ENCODE results near the gene GART.
"Not testable (repeated sequence)": the region's sequence is repeated elsewhere in the genome, so short reads cannot be mapped to it uniquely, and the experiment has no call there.

Gene GART

DNA sequence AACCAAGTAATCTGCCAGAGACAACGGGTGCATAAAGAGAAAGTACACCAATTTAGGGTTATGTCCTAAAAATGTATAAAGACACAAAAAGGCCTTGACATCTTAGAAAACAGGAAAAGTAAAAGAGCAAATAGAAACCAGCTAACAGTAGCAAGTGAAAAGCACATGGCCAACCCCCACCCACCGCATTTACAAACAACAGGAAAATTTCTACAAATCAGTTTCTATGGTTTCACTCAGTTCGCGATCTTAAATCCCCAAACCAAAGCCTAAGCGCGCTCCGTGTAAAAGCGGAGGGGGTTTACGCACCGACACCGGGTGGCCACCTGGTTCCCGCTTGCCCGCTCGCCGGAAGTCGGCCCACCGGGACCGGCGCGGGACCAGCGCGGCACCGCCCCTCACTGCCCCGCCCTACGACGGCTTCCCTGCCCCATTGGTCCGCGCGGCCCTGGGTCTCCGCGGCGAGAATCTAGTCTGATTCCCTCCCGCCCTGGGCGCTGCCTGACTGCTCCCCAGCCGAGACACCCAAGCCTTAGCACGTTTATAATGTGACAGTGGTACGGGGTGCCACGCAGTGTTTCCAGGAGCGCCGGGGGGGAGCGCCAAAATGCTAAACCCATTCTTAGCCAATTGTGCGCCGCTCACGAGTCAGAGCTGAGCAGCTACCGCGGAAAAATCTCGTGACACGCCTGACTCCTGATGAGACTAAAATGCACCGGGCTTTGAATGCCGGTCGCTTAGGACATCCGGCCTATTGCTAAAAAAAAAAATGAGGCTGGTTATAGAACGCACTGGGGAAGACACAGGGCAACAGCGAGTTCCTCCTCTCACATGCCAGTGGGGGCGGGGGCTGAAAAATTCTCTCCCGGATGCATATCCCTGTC is at the start of gene GART:
Gene GART (minus strand): TSS at position 362 of the 884 bp plus-strand sequence. CDS start 2,802 bp downstream, outside the sequence.
- peak within 1 kb of the TSS; percentile 92 for H3K4me3 ChIP-seq
- peaks cover 45% of the 10 kb centered on the region for H3K36me3 ChIP-seq (replicated peaks)
- H3K27me3 ChIP-seq (ENCODE audit: low read depth), result no peaks in the 10 kb centered on the region
- peaks cover 18% of the 10 kb centered on the region for H3K4me1 ChIP-seq
- peak; percentile 77 to 92 for DNase-seq (ENCODE audit: low spot score in 2 of 2)
- H3K9me3 ChIP-seq, result no peaks in the 10 kb centered on the region
- in situ Hi-C loops (cut with MboI; ENCODE audit: low sequenced_read_pairs), result no loop called here

DNA sequence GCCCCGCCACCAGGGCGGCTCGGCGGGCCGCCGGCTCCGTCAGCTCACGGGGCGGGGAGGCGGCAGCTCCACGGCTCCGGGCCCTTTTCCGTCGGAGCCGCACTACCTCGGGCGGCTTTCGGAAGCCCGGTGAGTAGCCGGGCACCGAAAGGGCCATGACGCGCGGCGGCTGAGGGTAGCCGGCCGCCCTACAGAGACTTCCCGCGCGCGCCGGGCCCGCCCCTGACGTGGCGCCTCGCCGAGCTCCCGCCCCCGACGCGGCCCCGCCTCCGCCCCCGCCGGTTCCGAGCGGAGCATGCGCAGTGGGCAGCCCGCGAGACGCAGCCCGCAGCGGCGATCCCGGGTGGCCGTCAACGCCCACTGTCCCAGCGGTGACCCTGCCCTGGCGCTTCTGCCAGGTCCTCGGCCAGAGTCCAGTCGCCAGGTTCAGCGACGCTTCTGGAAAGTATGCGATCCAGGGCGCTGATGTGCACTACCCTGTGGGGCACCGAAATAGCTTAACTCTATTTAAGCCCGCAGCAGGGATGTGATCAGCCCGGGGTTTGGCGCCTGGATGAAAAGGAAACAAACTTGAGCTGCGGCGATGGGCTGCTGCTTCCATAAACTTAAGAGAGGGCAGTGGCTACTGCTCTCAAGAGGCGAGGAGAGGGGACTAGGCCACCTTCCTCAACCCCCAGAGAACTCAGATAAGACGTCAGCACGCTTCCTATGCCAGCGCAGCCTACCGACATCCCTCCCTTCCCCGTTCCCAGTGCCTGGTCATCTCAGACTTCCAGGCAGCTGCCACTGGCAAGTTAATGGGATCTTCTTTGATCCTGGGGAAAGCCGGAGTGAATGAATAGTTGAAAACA is 46.8 kb upstream of the GART start, which contains the start of gene DONSON:
Gene DONSON (minus strand): TSS at position 200 of the 851 bp plus-strand sequence. CDS start 43 bp downstream, at position 157.
- H3K27me3 ChIP-seq (ENCODE audit: low read depth), result no peaks in the 10 kb centered on the region
- H3K36me3 ChIP-seq (replicated peaks), result peaks cover 15% of the 10 kb centered on the region
- H3K9me3 ChIP-seq, result no peaks in the 10 kb centered on the region
- DNase-seq (ENCODE audit: low spot score in 2 of 2), result peak; percentile 77 to 91
- peaks cover 9% of the 10 kb centered on the region for H3K4me1 ChIP-seq
- peak within 1 kb of the TSS; percentile 70 for H3K4me3 ChIP-seq
- in situ Hi-C loops (cut with MboI; ENCODE audit: low sequenced_read_pairs), result loop anchor here (25.0 kb wide), 1 partner anchor 101 kb away; the partner anchor contains the start of genes DNAJC28 and TMEM50B

DNA sequence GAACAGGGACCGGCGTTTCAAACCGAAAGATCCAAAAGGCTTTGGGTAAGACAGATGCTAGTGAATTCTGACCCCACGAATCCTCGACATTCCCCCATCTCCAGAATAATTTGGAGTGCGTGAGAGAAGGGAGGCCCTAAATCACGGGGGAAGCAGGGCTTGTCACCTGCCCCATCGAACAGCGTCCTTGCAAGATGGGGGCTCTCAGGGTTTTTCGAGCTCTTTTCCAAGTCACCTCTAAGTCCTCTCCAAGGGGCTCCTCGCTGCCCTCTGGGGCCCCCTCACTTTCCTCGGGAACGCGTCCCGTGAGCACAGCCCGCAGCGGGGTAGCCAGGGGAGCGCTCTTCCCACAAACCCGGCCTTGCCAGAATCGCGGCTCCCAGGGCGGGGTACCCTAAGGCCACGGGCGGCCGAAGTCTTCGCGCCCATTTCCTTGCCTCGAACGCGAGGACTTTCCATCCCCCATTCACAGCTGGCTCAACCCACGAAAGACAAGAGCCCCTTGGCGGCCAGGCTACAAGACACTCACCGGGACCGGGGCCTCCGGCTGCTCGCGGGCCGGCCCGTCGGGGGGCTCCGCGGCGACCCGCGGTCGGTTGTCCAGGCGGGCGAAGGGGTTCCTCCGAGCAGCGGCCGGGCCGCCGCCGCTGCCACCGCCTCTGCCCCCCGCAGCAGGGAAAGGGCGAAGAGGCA is 46.0 kb upstream of the GART start:
- Histone ChIP-seq H3K9me3 (no peaks in the 10 kb centered on the region), H3K4me3 (peak overlapping the region; percentile 70), H3K36me3 (replicated peaks) (peaks cover 19% of the 10 kb centered on the region), H3K4me1 (peaks cover 9% of the 10 kb centered on the region), H3K27me3 (ENCODE audit: low read depth) (no peaks in the 10 kb centered on the region)
- in situ Hi-C loops (cut with MboI; ENCODE audit: low sequenced_read_pairs), result loop anchor here (25.0 kb wide), 1 partner anchor 101 kb away; the partner anchor contains the start of genes DNAJC28 and TMEM50B
- peak in 1 of 2 experiments; percentile 59 for DNase-seq (ENCODE audit: low spot score in 2 of 2)

DNA sequence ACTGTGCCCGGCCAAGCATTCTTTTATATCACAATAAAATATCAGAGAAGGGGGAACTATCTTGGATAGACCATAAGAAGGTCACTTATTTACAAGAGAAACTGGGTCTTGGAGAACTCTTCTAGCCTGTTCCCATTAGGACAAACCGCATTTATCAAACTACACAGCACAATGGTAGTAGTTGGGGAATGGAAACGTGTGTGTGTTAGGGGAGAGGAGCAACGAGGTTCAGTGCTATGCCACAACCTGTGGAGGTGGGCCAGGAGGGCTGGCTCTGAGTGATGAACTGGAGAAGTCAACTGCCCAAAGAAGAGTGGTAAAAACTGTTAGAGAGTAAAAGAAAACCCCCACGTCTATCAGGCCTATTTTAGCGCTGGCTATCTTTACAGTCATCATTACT is 45.0 kb upstream of the GART start:
- peaks cover 28% of the 10 kb centered on the region for H3K36me3 ChIP-seq (replicated peaks)
- H3K4me3 ChIP-seq, result peak overlapping the region; percentile 70
- H3K9me3 ChIP-seq, result no peaks in the 10 kb centered on the region
- in situ Hi-C loops (cut with MboI; ENCODE audit: low sequenced_read_pairs), result loop anchor here (25.0 kb wide), 1 partner anchor 100 kb away; the partner anchor contains the start of genes DNAJC28 and TMEM50B
- peaks cover 9% of the 10 kb centered on the region for H3K4me1 ChIP-seq
- no peaks in the 10 kb centered on the region for H3K27me3 ChIP-seq (ENCODE audit: low read depth)
- DNase-seq (ENCODE audit: low spot score in 2 of 2), result no peak

DNA sequence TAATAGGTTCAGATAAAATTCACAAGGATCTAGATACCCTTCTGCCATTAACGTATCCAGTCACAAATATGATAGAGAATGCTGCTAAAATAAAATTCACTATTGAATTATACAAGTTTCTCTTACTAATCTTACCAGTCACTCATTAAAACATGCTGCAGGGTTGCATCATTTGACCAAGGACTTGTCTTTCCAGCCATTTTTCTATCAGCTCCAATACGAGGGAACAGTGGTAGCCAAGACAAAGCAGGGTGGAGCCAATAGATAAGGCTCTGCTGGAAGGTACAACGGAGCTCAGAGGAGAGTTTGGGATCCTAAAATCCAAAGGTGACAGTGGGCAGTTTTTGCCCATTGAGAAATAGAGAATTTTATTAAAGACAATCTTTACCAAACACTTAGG is 42.5 kb upstream of the GART start:
- H3K4me3 ChIP-seq, result no peak overlapping the region

GRCh38 chr21:33578959-33579542 is 37.1 kb upstream of the GART start:
- DNase-seq (ENCODE audit: low spot score in 2 of 2), result no peak
- Histone ChIP-seq H3K36me3 (replicated peaks) (peaks cover 68% of the 10 kb centered on the region), H3K4me3 (no peak overlapping the region), H3K9me3 (no peaks in the 10 kb centered on the region), H3K4me1 (no peaks in the 10 kb centered on the region), H3K27me3 (ENCODE audit: low read depth) (no peaks in the 10 kb centered on the region)
- in situ Hi-C loops (cut with MboI; ENCODE audit: low sequenced_read_pairs), result loop anchor here (25.0 kb wide), 1 partner anchor 92 kb away; the partner anchor contains the start of genes DNAJC28 and TMEM50B

More for the DNA sequence above, 42.5 kb upstream of the GART start:
- Histone ChIP-seq H3K36me3 (replicated peaks) (peaks cover 39% of the 10 kb centered on the region), H3K9me3 (no peaks in the 10 kb centered on the region), H3K27me3 (ENCODE audit: low read depth) (no peaks in the 10 kb centered on the region), H3K4me1 (peaks cover 9% of the 10 kb centered on the region)
- in situ Hi-C loops (cut with MboI; ENCODE audit: low sequenced_read_pairs), result loop anchor here (25.0 kb wide), 1 partner anchor 97 kb away; the partner anchor contains the start of genes DNAJC28 and TMEM50B
- DNase-seq (ENCODE audit: low spot score in 2 of 2), result no peak

GRCh38 chr21:33578214-33578613 is 36.3 kb upstream of the GART start:
- Histone ChIP-seq H3K36me3 (replicated peaks) (peaks cover 72% of the 10 kb centered on the region), H3K4me3 (no peak overlapping the region), H3K4me1 (no peaks in the 10 kb centered on the region), H3K9me3 (no peaks in the 10 kb centered on the region), H3K27me3 (ENCODE audit: low read depth) (no peaks in the 10 kb centered on the region)
- DNase-seq (ENCODE audit: low spot score in 2 of 2), result no peak
- in situ Hi-C loops (cut with MboI; ENCODE audit: low sequenced_read_pairs), result loop anchor here (25.0 kb wide), 1 partner anchor 91 kb away; the partner anchor contains the start of genes DNAJC28 and TMEM50B

GRCh38 chr21:33576741-33577141 is 34.8 kb upstream of the GART start:
- not testable (repeated sequence) for H3K4me3 ChIP-seq; H3K27me3 ChIP-seq (ENCODE audit: low read depth); DNase-seq (ENCODE audit: low spot score in 2 of 2); H3K9me3 ChIP-seq; H3K4me1 ChIP-seq
- H3K36me3 ChIP-seq (replicated peaks), result peaks cover 73% of the 10 kb centered on the region
- in situ Hi-C loops (cut with MboI; ENCODE audit: low sequenced_read_pairs), result loop anchor here (25.0 kb wide), 1 partner anchor 89 kb away; the partner anchor contains the start of genes DNAJC28 and TMEM50B

GRCh38 chr21:33572350-33572749 is 30.4 kb upstream of the GART start:
- DNase-seq (ENCODE audit: low spot score in 2 of 2), result no peak
- Histone ChIP-seq H3K9me3 (no peaks in the 10 kb centered on the region), H3K4me3 (no peak overlapping the region), H3K27me3 (ENCODE audit: low read depth) (no peaks in the 10 kb centered on the region), H3K36me3 (replicated peaks) (peaks cover 87% of the 10 kb centered on the region), H3K4me1 (no peaks in the 10 kb centered on the region)
- in situ Hi-C loops (cut with MboI; ENCODE audit: low sequenced_read_pairs), result no loop called here

DNA sequence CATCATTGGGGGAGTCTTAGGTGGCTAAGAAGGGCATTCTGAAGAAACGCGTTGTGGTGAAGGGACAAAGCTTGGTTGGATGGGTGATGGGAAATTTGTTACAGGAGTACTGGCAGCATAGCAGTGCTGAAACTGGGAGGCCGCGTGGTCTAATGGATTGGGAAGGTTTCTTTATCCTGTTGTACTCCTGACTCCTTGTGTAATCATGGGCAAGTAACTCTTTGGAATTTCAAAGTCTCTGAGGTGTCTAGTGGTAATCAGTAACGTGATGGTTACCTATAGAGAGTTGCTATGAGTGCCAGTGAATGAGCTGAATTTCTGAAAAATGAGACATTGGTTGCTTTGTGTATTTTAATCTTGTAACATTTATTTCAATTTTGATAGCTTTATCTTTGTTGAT is 28.1 kb upstream of the GART start:
- peaks cover 9% of the 10 kb centered on the region for H3K4me1 ChIP-seq
- in situ Hi-C loops (cut with MboI; ENCODE audit: low sequenced_read_pairs), result no loop called here
- no peak overlapping the region for H3K4me3 ChIP-seq
- H3K36me3 ChIP-seq (replicated peaks), result peaks cover 82% of the 10 kb centered on the region
- DNase-seq (ENCODE audit: low spot score in 2 of 2), result no peak
- H3K9me3 ChIP-seq, result no peaks in the 10 kb centered on the region
- H3K27me3 ChIP-seq (ENCODE audit: low read depth), result no peaks in the 10 kb centered on the region

DNA sequence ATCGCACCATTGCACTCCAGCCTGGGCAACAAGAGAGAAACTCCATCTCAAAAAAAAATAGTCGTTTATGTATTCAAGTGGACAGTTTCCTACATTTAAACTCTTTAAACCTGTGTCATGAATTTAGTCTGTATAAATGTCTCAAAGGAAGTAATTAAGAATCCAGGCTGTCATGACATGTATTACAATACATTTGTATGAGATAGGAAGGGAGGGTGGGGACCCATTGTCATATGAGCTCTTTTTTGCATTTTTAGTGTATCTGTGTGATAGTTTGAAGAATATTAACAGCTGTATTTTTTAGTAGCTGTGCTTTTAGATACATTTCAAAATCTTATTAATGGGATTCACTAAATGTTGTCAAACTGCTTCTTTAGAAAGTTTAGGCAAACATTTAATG is 26.5 kb upstream of the GART start:
- peaks cover 11% of the 10 kb centered on the region for H3K4me1 ChIP-seq
- H3K9me3 ChIP-seq, result no peaks in the 10 kb centered on the region
- DNase-seq (ENCODE audit: low spot score in 2 of 2), result no peak
- no peaks in the 10 kb centered on the region for H3K27me3 ChIP-seq (ENCODE audit: low read depth)
- no peak overlapping the region for H3K4me3 ChIP-seq
- peaks cover 74% of the 10 kb centered on the region for H3K36me3 ChIP-seq (replicated peaks)
- in situ Hi-C loops (cut with MboI; ENCODE audit: low sequenced_read_pairs), result no loop called here

DNA sequence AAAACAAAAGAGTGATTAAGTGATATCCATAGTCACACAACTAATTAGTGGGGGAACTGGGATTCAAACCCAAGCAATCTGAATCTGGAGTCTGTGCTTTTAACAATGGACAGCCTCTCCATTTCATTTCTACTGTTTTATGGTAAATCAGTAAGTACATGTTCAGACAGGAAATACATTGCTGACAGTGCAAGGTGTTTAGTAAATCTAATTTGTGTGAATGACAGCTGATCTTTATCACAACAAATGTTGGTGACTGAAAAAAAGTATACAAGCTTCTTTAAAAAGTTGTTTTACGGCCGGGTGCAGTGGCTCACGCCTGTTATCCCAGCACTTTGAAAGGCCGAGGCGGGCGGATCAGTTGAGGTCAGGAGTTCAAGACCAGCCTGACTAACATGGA is 26.0 kb upstream of the GART start:
- no peaks in the 10 kb centered on the region for H3K27me3 ChIP-seq (ENCODE audit: low read depth)
- in situ Hi-C loops (cut with MboI; ENCODE audit: low sequenced_read_pairs), result no loop called here
- H3K9me3 ChIP-seq, result no peaks in the 10 kb centered on the region
- H3K36me3 ChIP-seq (replicated peaks), result peaks cover 74% of the 10 kb centered on the region
- peaks cover 15% of the 10 kb centered on the region for H3K4me1 ChIP-seq
- no peak for DNase-seq (ENCODE audit: low spot score in 2 of 2)
- no peak overlapping the region for H3K4me3 ChIP-seq
